ENCODE results near the gene LIPJ.

Gene LIPJ

GRCh38 chr10:88586462-88586861 lies at the start of gene LIPJ:
Gene LIPJ (plus strand): TSS chr10:88586762. CDS start chr10:88590688, 3,926 bp downstream.
- DNase-seq, result no peak

GRCh38 chr10:88537322-88537721 lies 49.2 kb upstream of the LIPJ start:
- no peak for DNase-seq

GRCh38 chr10:88538048-88538447 lies 48.5 kb upstream of the LIPJ start:
- DNase-seq, result no peak

GRCh38 chr10:88540351-88540750 lies 46.2 kb upstream of the LIPJ start:
- DNase-seq, result no peak

- DNase-seq, result no peak
Measured at GRCh38 chr10:88541116-88541626, 45.4 kb upstream of the LIPJ start.

- DNase-seq, result no peak
Measured at GRCh38 chr10:88542522-88542921, 44.0 kb upstream of the LIPJ start.

- no peak for DNase-seq
Measured at GRCh38 chr10:88544140-88544870, 42.3 kb upstream of the LIPJ start.

GRCh38 chr10:88545359-88545758 lies 41.2 kb upstream of the LIPJ start:
- no peak for DNase-seq

GRCh38 chr10:88546497-88546896 lies 40.1 kb upstream of the LIPJ start:
- no peak for DNase-seq

GRCh38 chr10:88551246-88551645 lies 35.3 kb upstream of the LIPJ start:
- no peak for DNase-seq

- no peak for DNase-seq
Measured at GRCh38 chr10:88553116-88553752, 33.3 kb upstream of the LIPJ start.

- DNase-seq, result no peak
Measured at GRCh38 chr10:88555190-88555908, 31.2 kb upstream of the LIPJ start.

- DNase-seq, result no peak
Measured at GRCh38 chr10:88557256-88557655, 29.3 kb upstream of the LIPJ start.

- no peak for DNase-seq
Measured at GRCh38 chr10:88557658-88558057, 28.9 kb upstream of the LIPJ start.

GRCh38 chr10:88562152-88562551 lies 24.4 kb upstream of the LIPJ start:
- no peak for DNase-seq

- no peak for DNase-seq
Measured at GRCh38 chr10:88565072-88565471, 21.5 kb upstream of the LIPJ start.

- no peak for DNase-seq
Measured at GRCh38 chr10:88582411-88582805, 4.2 kb upstream of the LIPJ start.

GRCh38 chr10:88582806-88583583 lies 3.6 kb upstream of the LIPJ start, which contains the start of gene RNLS:
Gene RNLS (minus strand): TSS chr10:88583318.
- DNase-seq, result no peak

GRCh38 chr10:88583584-88583957 lies 3.0 kb upstream of the LIPJ start:
- no peak for DNase-seq

- no peak for DNase-seq
Measured at GRCh38 chr10:88592381-88592780, 5.8 kb downstream of the LIPJ start.

GRCh38 chr10:88592906-88593305 lies 6.3 kb downstream of the LIPJ start:
- no peak for DNase-seq

- DNase-seq, result no peak
Measured at GRCh38 chr10:88594482-88594881, 7.9 kb downstream of the LIPJ start.

- DNase-seq, result no peak
Measured at GRCh38 chr10:88598055-88598454, 11.5 kb downstream of the LIPJ start.
